Astrocyte (in vitro differentiated cells and primary cell): ENCODE results near the gene TNRC6C. TPM values are rescaled to one million over a fixed set of nuclear protein-coding genes. Genes with fewer than 3 reads are reported as not detected.

Source experiments
- DNase-seq: peaks from one replicate; pipeline ENCODE4 v3.0.0-alpha.2; 2010; ENCODE audit warnings: low read depth
- FAIRE-seq: peaks from 2 replicates; lab custom pipeline; 2011; peaks lifted over from hg19 to GRCh38; lab: Jason Lieb, UNC
- H2AFZ ChIP-seq: 2 replicates; pipeline ENCODE4 v1.6.0; 2012; ENCODE audit warnings: low read depth, low read length, inconsistent platforms
- H3K27ac ChIP-seq: 2 replicates; pipeline ENCODE4 v1.5.1; 2011; ENCODE audit warnings: low read depth, low read length, inconsistent platforms
- H3K27me3 ChIP-seq: 2 replicates; pipeline ENCODE4 v1.6.0; 2011; ENCODE audit warnings: low read length, inconsistent platforms; ENCODE audit not compliant: insufficient read depth
- H3K36me3 ChIP-seq: 2 replicates; pipeline ENCODE4 v1.5.1; 2011; ENCODE audit warnings: low read length, inconsistent platforms; ENCODE audit not compliant: insufficient read depth
- H3K4me1 ChIP-seq: 2 replicates; pipeline ENCODE4 v1.5.1; 2011; ENCODE audit warnings: low read length, inconsistent platforms; ENCODE audit not compliant: insufficient read depth
- H3K4me2 ChIP-seq: 2 replicates; pipeline ENCODE4 v1.6.0; 2012; ENCODE audit warnings: low read length, inconsistent platforms
- H3K4me3 ChIP-seq: 2 replicates; pipeline ENCODE4 v1.5.1; 2011; ENCODE audit warnings: low read depth, mild to moderate bottlenecking, low read length, inconsistent platforms; ENCODE audit not compliant: insufficient read depth
- H3K79me2 ChIP-seq: 2 replicates; pipeline ENCODE4 v1.6.0; 2012; ENCODE audit warnings: mild to moderate bottlenecking, low read length, inconsistent platforms; ENCODE audit not compliant: insufficient read depth
- H3K9ac ChIP-seq: 2 replicates; pipeline ENCODE4 v1.6.0; 2012; ENCODE audit warnings: mild to moderate bottlenecking, low read length, inconsistent platforms
- H3K9me3 ChIP-seq: 2 replicates; pipeline ENCODE4 v1.5.1; 2012; ENCODE audit warnings: low read depth, mild to moderate bottlenecking, low read length, inconsistent platforms; ENCODE audit not compliant: insufficient read depth
- H4K20me1 ChIP-seq: 2 replicates; pipeline ENCODE4 v1.6.0; 2012; ENCODE audit warnings: low read length, inconsistent platforms; ENCODE audit not compliant: insufficient read depth
- H3K27ac Mint-ChIP-seq: one replicate; pipeline ENCODE4 v1.8.0; 2021; ENCODE audit warnings: mild to moderate bottlenecking, mixed read lengths; ENCODE audit not compliant: unreplicated experiment
- H3K27me3 Mint-ChIP-seq: one replicate; pipeline ENCODE4 v1.8.0; 2021; ENCODE audit warnings: low read depth, mixed read lengths; ENCODE audit not compliant: unreplicated experiment
- H3K36me3 Mint-ChIP-seq: one replicate; pipeline ENCODE4 v1.8.0; 2021; ENCODE audit warnings: low read depth, mixed read lengths; ENCODE audit not compliant: unreplicated experiment
- H3K4me1 Mint-ChIP-seq: one replicate; pipeline ENCODE4 v1.8.0; 2021; ENCODE audit warnings: low read depth, mixed read lengths; ENCODE audit not compliant: unreplicated experiment
- H3K4me3 Mint-ChIP-seq: one replicate; pipeline ENCODE4 v1.8.0; 2021; ENCODE audit warnings: mild to moderate bottlenecking, moderate library complexity, mixed read lengths; ENCODE audit not compliant: unreplicated experiment
- H3K9me3 Mint-ChIP-seq: one replicate; pipeline ENCODE4 v1.8.0; 2021; ENCODE audit warnings: mild to moderate bottlenecking, mixed read lengths; ENCODE audit not compliant: unreplicated experiment
- EZH2 ChIP-seq: IDR thresholded peaks from 2 replicates; pipeline ENCODE4 v1.6.1; 2012; ENCODE audit warnings: mild to moderate bottlenecking, low read length, inconsistent platforms; ENCODE audit not compliant: insufficient read depth
- total RNA-seq: library from RNA; stranded (reverse); gene quantifications from 2 replicates; pipeline ENCODE4 v1.2.1, GENCODE V29; 2021
- TF ChIP-seq, protein P1 (sequence below): IDR thresholded peaks from 2 replicates; pipeline ENCODE4 v1.5.1; 2011; ENCODE audit warnings: low read depth, mild to moderate bottlenecking, inconsistent platforms, low read length, moderate library complexity; ENCODE audit not compliant: insufficient read depth

The TNRC6C gene
- total RNA-seq, 1 donor from 2014 or later = 7.3 TPM

- Histone ChIP-seq H3K79me2 (no peaks in the 10 kb centered on the region), H4K20me1 (no peaks in the 10 kb centered on the region), H3K4me3 (no peak overlapping the region), H3K9ac (no peak overlapping the region), H3K4me2 (no peak overlapping the region), H3K27ac (no peak overlapping the region), H2AFZ (no peak overlapping the region), H3K9me3 (no peaks in the 10 kb centered on the region), H3K36me3 (no peaks in the 10 kb centered on the region), H3K27me3 (peaks cover 34% of the 10 kb centered on the region), H3K4me1 (no peaks in the 10 kb centered on the region)
- Mint-ChIP-seq H3K27ac (no peak overlapping the region), H3K27me3 (peaks cover 46% of the 10 kb centered on the region), H3K4me1 (no peaks in the 10 kb centered on the region), H3K36me3 (peaks cover 3% of the 10 kb centered on the region), H3K4me3 (no peak overlapping the region), H3K9me3 (peaks cover 20% of the 10 kb centered on the region)
- FAIRE-seq = no peak
- no peak for TF ChIP-seq EZH2
- TF ChIP-seq, protein P1, sequence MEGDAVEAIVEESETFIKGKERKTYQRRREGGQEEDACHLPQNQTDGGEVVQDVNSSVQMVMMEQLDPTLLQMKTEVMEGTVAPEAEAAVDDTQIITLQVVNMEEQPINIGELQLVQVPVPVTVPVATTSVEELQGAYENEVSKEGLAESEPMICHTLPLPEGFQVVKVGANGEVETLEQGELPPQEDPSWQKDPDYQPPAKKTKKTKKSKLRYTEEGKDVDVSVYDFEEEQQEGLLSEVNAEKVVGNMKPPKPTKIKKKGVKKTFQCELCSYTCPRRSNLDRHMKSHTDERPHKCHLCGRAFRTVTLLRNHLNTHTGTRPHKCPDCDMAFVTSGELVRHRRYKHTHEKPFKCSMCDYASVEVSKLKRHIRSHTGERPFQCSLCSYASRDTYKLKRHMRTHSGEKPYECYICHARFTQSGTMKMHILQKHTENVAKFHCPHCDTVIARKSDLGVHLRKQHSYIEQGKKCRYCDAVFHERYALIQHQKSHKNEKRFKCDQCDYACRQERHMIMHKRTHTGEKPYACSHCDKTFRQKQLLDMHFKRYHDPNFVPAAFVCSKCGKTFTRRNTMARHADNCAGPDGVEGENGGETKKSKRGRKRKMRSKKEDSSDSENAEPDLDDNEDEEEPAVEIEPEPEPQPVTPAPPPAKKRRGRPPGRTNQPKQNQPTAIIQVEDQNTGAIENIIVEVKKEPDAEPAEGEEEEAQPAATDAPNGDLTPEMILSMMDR = no peak
- DNase-seq = no peak
These were observed 42.2 kb upstream of the TNRC6C start for GRCh38 chr17:77916264-77916663.

GRCh38 chr17:77916703-77917481 lies 41.6 kb upstream of the TNRC6C start:
- TF ChIP-seq, protein P1 = no peak
- no peak for TF ChIP-seq EZH2
- Histone ChIP-seq H3K79me2 (no peaks in the 10 kb centered on the region), H4K20me1 (no peaks in the 10 kb centered on the region), H3K4me2 (no peak overlapping the region), H2AFZ (no peak overlapping the region), H3K4me1 (no peaks in the 10 kb centered on the region), H3K9me3 (no peaks in the 10 kb centered on the region), H3K27ac (no peak overlapping the region), H3K9ac (no peak overlapping the region), H3K4me3 (no peak overlapping the region), H3K36me3 (no peaks in the 10 kb centered on the region), H3K27me3 (peaks cover 34% of the 10 kb centered on the region)
- DNase-seq (no peak), FAIRE-seq (no peak)
- H3K9me3 Mint-ChIP-seq = peaks cover 18% of the 10 kb centered on the region
- peaks cover 46% of the 10 kb centered on the region for H3K27me3 Mint-ChIP-seq
- H3K4me1 Mint-ChIP-seq = no peaks in the 10 kb centered on the region
- H3K27ac Mint-ChIP-seq = no peak overlapping the region
- no peak overlapping the region for H3K4me3 Mint-ChIP-seq
- peaks cover 3% of the 10 kb centered on the region for H3K36me3 Mint-ChIP-seq

- no peak overlapping the region for H3K27ac Mint-ChIP-seq
These were observed 39.2 kb upstream of the TNRC6C start for GRCh38 chr17:77919276-77919675.

More at GRCh38 chr17:77919276-77919675, 39.2 kb upstream of the TNRC6C start:
- FAIRE-seq = no peak
- H3K4me2 ChIP-seq = no peak overlapping the region
- no peak overlapping the region for H3K4me3 ChIP-seq
- peaks cover 40% of the 10 kb centered on the region for H3K27me3 ChIP-seq
- no peaks in the 10 kb centered on the region for H4K20me1 ChIP-seq
- no peak overlapping the region for H3K9ac ChIP-seq
- H3K79me2 ChIP-seq = no peaks in the 10 kb centered on the region
- H3K4me1 ChIP-seq = no peaks in the 10 kb centered on the region
- H3K4me3 Mint-ChIP-seq = no peak overlapping the region
- TF ChIP-seq, protein P1 = no peak
- no peak for TF ChIP-seq EZH2
- no peak for DNase-seq
- no peak overlapping the region for H3K27ac ChIP-seq
- no peaks in the 10 kb centered on the region for H3K36me3 ChIP-seq
- peaks cover 3% of the 10 kb centered on the region for H3K36me3 Mint-ChIP-seq
- H3K27me3 Mint-ChIP-seq = peaks cover 59% of the 10 kb centered on the region
- no peaks in the 10 kb centered on the region for H3K9me3 ChIP-seq
- H2AFZ ChIP-seq = no peak overlapping the region
- H3K4me1 Mint-ChIP-seq = no peaks in the 10 kb centered on the region
- H3K9me3 Mint-ChIP-seq = peaks cover 16% of the 10 kb centered on the region
